H1 (cell line): ENCODE measurements around the gene PHLPP1.

Experiments
- ASH2L ChIP-seq: fragments of 200-600, 300-600 bp; sonication (generic); IDR thresholded peaks from one replicate; pipeline ENCODE4 v1.7.1; 2017; ENCODE audit warnings: low read length
- CEBPB ChIP-seq: IDR thresholded peaks from 2 replicates; pipeline ENCODE4 v1.6.1; 2012; ENCODE audit warnings: low read depth, low read length
- CTCF ChIP-seq, 3 experiments: IDR thresholded peaks; 1 replicate in 2 of 3; 2 replicates in 1 of 3; pipeline versions ENCODE4 v1.5.1 to v1.6.1; 2011; ENCODE audit warnings: low read length in 3 of 3, mild to moderate bottlenecking in 3 of 3, inconsistent platforms in 2 of 3, low read depth in 1 of 3, moderate library complexity in 1 of 3; ENCODE audit not compliant: insufficient read depth in 1 of 3; ENCODE audit errors: control extremely low read depth in 1 of 3
- GTF2F1 ChIP-seq: IDR thresholded peaks from 2 replicates; pipeline ENCODE4 v1.6.1; 2012; ENCODE audit warnings: low read depth, low read length, improper control_type of control experiment, borderline replicate concordance
- JUND ChIP-seq: IDR thresholded peaks from 2 replicates; pipeline ENCODE4 v1.6.1; 2011; ENCODE audit warnings: mild to moderate bottlenecking, improper control_type of control experiment, low read length
- KDM1A ChIP-seq: fragments of 200-600, 300-600 bp; sonication (generic); IDR thresholded peaks from 2 replicates; pipeline ENCODE4 v1.7.1; 2016; ENCODE audit warnings: mild to moderate bottlenecking, low read length, borderline replicate concordance
- KDM5A ChIP-seq: fragments of 200-600 bp; IDR thresholded peaks from 2 replicates; pipeline ENCODE4 v1.7.1; 2012; ENCODE audit warnings: mild to moderate bottlenecking, low read length, inconsistent platforms, mixed read lengths
- MAX ChIP-seq: IDR thresholded peaks from 2 replicates; pipeline ENCODE4 v1.6.1; 2012; ENCODE audit warnings: inconsistent platforms
- NRF1 ChIP-seq: IDR thresholded peaks from 2 replicates; pipeline ENCODE4 v1.6.1; 2011; ENCODE audit warnings: mild to moderate bottlenecking, low read depth, low read length, improper control_type of control experiment
- POLR2A ChIP-seq, 2 experiments: IDR thresholded peaks; 1 replicate in 1 of 2; 2 replicates in 1 of 2; pipeline ENCODE4 v1.6.1; 2011; ENCODE audit warnings: low read depth in 2 of 2, low read length in 2 of 2, mild to moderate bottlenecking in 2 of 2; ENCODE audit errors: control extremely low read depth in 1 of 2
- RFX5 ChIP-seq: IDR thresholded peaks from 2 replicates; pipeline ENCODE4 v1.6.1; 2011; ENCODE audit warnings: low read depth, low read length, improper control_type of control experiment, borderline replicate concordance
- TAF1 ChIP-seq: IDR thresholded peaks from 2 replicates; pipeline ENCODE4 v1.6.1; 2011; ENCODE audit warnings: mild to moderate bottlenecking, low read depth, low read length
- ZNF274 ChIP-seq: IDR thresholded peaks from 2 replicates; pipeline ENCODE4 v1.7.0; 2012; ENCODE audit warnings: low read length, borderline replicate concordance; ENCODE audit errors: extremely low read depth

GRCh38 chr18:62942578-62942977, 227.2 kb downstream of the PHLPP1 start:
- no peak for TF ChIP-seq GTF2F1
- no peak for TF ChIP-seq CTCF (IDR thresholded peaks at IDR 0.05; ENCODE audit: control extremely low read depth in 1 of 3, insufficient read depth in 1 of 3, low read depth in 1 of 3, low read length in 3 of 3)
- TF ChIP-seq TAF1, result no peak
- no peak for TF ChIP-seq JUND
- no peak for TF ChIP-seq POLR2A (IDR thresholded peaks at IDR 0.05; ENCODE audit: control extremely low read depth in 1 of 2, low read depth in 2 of 2, low read length in 2 of 2)
- TF ChIP-seq RFX5, result no peak
- TF ChIP-seq ASH2L, result no peak
- TF ChIP-seq KDM5A, result no peak
- TF ChIP-seq MAX, result no peak
- TF ChIP-seq CEBPB, result no peak
- TF ChIP-seq KDM1A, result no peak
- no peak for TF ChIP-seq NRF1
- no peak for TF ChIP-seq ZNF274
